K562 (cell line): ENCODE data around the gene TTC16.

Experiments
- CTCF ChIP-seq, 3 experiments: IDR thresholded peaks in 2 of 3; conservative IDR thresholded peaks in 1 of 3; 2 replicates each; pipeline ENCODE4 v1.5.1; 2011 to 2012; ENCODE audit warnings: low read length in 3 of 3, mild to moderate bottlenecking in 3 of 3, control low read depth in 2 of 3, improper control_type of control experiment in 1 of 3, inconsistent platforms in 1 of 3, low read depth in 1 of 3, mixed read lengths in 1 of 3, moderate library complexity in 1 of 3; ENCODE audit not compliant: insufficient read depth in 2 of 3
- EZH2 ChIP-seq: IDR thresholded peaks from 2 replicates; pipeline ENCODE4 v1.6.1; 2012; ENCODE audit warnings: low read depth, mild to moderate bottlenecking, inconsistent platforms, low read length, borderline replicate concordance
- HDAC2 ChIP-seq: fragments of 450-650 bp; IDR thresholded peaks from 2 replicates; pipeline ENCODE4 v1.6.1; 2016; ENCODE audit warnings: mild to moderate bottlenecking
- IRF2 ChIP-seq: sonication (generic); formaldehyde crosslinking; IDR thresholded peaks from 2 replicates; pipeline ENCODE4 v1.8.1; 2022; ENCODE audit warnings: mild to moderate bottlenecking, missing genetic modification reagents
- POLR2A ChIP-seq: fragments of 450-650 bp; conservative IDR thresholded peaks from 2 replicates; pipeline ENCODE4 v1.6.1; 2016
- ZBTB12 ChIP-seq: fragments of 250-450 bp; sonication (Bioruptor Pico); IDR thresholded peaks from 2 replicates; pipeline ENCODE4 v1.4.0; 2020
- ZNF785 ChIP-seq: fragments of 250-450 bp; sonication (Bioruptor Pico); IDR thresholded peaks from 2 replicates; pipeline ENCODE4 v1.4.0; 2020; ENCODE audit warnings: mild to moderate bottlenecking

- TF ChIP-seq CTCF (IDR thresholded peaks at IDR 0.05 in 2 of 3, conservative IDR thresholded peaks at IDR 0.05 in 1 of 3; ENCODE audit: insufficient read depth in 2 of 3, low read depth in 1 of 3, low read length in 3 of 3): peak in 2 of 3 experiments; percentile 29 to 37; a peak in 2 of 6 replicates
- no peak for TF ChIP-seq ZNF785 (CRISPR knock-in tag)
- no peak for TF ChIP-seq IRF2 (CRISPR knock-in tag)
- TF ChIP-seq HDAC2: peak; percentile 73; the same call in 1 of the 2 replicates
- TF ChIP-seq POLR2A: no peak
- TF ChIP-seq ZBTB12: no peak
- TF ChIP-seq EZH2: no peak
These were observed 8.1 kb upstream of the TTC16 start for GRCh38 chr9:127707766-127708165.
